Measurements from ENCODE around the gene NOP16.
A peak's percentile ranks its signal among the peaks of the same experiment; 100 is the strongest.

The NOP16 gene

DNA sequence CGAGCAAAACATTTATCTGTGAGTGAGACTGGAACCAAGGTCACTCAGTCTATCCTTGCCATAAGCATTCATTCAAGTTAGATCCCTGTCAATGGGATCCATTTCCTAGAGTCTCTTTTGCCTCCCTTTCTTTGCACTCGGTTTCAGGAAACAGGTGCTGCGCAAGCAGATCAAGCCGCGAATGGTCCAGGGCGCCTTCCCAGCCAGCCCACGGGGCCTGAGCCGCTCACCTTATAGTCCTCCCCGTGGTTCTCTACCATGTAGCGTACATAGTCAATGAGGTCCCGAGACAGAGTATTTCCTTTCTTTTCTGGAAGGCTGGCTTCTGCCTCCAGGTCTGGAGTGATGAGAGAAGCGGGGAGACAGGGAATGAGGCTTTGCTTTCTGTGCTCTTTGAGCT is 3.4 kb downstream of the NOP16 start:
- DNase-seq (ENCODE audit: low read depth): no peak

GRCh38 chr5:176384366-176384930 is 4.0 kb downstream of the NOP16 start:
- no peak for DNase-seq (ENCODE audit: low read depth)

DNA sequence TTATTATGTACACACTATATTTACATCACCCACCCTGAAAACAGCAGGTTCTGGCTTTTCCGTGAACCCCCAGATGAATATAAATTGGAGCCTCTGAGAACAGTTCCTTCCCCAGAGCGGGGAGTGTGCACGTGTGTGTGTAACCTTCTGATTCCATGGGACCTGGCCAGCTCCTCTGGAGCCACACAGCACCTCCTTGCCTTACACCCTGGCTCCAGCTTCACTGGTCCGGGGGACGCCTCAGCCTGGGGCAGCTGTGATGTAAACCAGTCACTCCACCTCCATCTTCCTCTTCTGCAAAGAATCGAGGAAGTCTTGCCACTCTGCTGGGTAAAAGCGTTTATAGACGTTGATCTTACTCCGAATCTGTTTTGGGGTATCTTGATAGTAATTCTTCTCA is 4.4 kb downstream of the NOP16 start:
- no peak for DNase-seq (ENCODE audit: low read depth)

GRCh38 chr5:176383248-176383905 is 5.0 kb downstream of the NOP16 start:
- no peak for DNase-seq (ENCODE audit: low read depth)

GRCh38 chr5:176382721-176383120 is 5.7 kb downstream of the NOP16 start:
- DNase-seq (ENCODE audit: low read depth): no peak

- no peak for DNase-seq (ENCODE audit: low read depth)
Measured at GRCh38 chr5:176381979-176382378, 6.4 kb downstream of the NOP16 start.

GRCh38 chr5:176381423-176381822 is 7.0 kb downstream of the NOP16 start:
- no peak for DNase-seq (ENCODE audit: low read depth)

DNA sequence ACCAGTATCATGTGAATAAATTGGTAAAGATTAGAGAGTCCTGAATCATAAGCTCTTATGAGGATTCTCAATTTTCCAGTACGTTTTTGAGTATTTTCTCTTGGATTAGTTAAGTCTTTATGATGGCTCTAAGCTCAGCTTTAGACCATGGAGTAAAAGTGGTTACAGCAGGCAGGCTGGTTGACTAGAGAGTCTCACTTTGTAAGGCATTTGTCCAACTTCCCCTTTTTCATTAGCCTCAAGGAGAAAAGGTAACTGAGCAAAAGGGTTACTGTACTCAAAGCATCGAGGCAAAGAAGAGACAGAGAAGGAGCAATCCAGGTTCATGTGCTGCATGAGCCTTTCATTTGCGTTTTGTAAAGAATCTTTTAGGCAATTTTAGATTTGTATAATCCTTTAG is 8.5 kb downstream of the NOP16 start:
- no peak for DNase-seq (ENCODE audit: low read depth)

DNA sequence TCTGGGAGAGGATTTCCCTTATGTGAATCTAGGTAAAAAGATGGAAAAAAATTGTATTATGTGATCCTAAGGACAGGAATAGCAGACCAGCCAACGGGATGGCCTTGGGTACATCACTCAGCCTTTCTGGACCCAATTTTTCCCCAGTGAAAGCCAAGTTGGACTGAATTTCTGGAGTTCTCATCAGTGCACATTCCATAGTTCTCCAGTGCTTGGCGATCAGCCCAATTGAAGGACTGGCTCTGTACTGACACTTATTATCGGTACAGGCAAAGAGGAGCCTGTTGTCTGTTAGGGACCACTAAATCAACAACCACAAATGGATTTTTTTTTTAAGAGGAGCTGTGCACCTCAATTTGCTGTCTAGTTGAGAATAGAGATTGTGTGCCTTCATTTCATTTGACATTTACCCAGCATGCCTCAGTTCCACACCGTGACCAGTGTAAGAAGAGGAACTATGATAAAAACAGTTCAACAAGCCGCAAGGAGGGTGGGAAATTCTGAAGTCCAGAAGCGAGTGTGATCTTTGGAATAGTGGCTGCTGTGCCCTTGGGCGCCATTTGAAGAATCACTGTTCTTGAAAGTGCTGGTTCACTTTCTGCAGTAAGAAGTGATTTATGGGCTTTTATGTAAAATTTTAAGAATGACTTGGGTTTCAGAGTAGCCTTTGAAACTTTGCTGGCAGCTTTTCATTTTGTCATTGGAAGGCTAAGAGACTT is 15.1 kb downstream of the NOP16 start:
- DNase-seq (ENCODE audit: low read depth): no peak

DNA sequence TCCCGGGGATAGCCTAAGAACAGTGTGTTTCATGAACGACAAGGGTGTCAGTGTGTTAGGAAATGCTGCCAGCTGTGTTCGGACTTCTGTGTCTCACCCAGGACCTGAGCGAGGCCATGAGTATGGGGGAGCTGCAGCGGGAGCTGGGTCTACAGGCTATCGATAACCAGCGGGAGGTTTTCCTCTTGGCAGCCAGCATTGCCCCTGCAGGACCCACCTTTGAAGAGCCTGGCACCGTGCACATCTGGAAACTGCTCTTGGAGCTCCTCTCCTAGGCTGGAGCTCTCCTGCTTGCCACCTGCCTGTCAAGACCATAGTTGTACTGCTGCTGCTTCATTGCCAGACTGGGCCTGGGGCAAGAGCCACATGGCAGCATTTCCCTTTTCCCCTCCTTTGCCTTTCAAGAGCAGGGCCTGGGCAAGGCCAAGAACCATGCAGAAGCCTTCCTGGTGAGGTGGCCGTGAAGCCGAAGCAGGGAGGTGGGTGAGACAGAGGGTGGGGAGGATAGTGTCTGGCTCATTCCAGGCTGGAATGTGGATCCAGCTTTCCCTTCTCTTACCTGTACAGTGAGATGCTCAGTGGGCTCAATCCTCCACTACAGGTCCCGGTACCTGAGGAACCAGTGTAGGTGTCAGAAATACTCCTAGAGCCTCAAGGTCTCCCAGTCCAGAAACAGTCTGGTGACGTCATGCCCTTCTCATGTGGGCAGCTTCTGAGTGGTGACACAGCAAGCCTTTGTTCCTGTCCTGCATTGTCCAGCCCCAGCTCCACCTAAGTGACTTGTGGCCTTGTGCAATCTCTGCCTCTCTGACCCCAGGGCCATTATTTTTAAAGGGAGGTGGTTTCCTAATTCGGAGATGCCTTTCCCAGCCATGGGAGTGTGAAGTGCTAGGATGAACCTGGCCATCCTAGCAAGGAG is 16.5 kb downstream of the NOP16 start:
- no peak for DNase-seq (ENCODE audit: low read depth)

- no peak for DNase-seq (ENCODE audit: low read depth)
Measured at GRCh38 chr5:176369934-176370711, 18.3 kb downstream of the NOP16 start.

- no peak for DNase-seq (ENCODE audit: low read depth)
Measured at GRCh38 chr5:176368726-176369125, 19.7 kb downstream of the NOP16 start.

- no peak for DNase-seq (ENCODE audit: low read depth)
Measured at GRCh38 chr5:176366232-176366894, 22.0 kb downstream of the NOP16 start.

GRCh38 chr5:176365351-176366231 is 22.8 kb downstream of the NOP16 start, which contains the start of gene ARL10:
ARL10 (plus strand) TSS chr5:176365487; CDS start chr5:176365564, 77 bp downstream.
- DNase-seq (ENCODE audit: low read depth): no peak

DNA sequence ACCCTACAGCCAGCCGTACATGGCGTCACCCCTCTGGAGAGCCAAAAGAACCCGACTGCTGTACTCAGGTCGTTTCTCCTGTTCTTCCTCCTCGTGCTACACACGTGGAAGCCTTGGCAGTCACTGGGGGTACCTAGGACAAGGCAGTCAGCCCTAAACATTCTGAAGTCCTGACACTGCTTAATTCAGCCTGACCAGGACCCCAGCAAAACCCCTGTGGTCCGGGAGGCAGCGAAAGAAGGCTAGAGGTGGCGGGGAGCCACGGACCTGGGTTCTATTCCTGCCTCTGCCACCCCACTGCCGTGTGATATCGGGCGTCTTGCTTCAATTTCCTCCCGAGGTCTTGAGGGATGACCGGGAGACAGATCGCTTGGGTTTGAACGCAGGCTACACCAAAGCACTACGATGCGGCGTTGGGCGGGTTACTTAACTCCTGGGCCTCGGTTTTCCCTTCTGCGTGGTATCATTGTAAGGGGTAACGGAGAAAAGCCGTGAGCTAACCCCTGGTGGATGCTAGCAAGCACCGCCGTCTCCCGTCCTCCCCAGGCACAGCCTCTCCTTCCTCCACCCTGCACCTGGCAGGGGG is 23.5 kb downstream of the NOP16 start:
- no peak for DNase-seq (ENCODE audit: low read depth)

- DNase-seq (ENCODE audit: low read depth): no peak
Measured at GRCh38 chr5:176362233-176362490, 26.2 kb downstream of the NOP16 start.

DNA sequence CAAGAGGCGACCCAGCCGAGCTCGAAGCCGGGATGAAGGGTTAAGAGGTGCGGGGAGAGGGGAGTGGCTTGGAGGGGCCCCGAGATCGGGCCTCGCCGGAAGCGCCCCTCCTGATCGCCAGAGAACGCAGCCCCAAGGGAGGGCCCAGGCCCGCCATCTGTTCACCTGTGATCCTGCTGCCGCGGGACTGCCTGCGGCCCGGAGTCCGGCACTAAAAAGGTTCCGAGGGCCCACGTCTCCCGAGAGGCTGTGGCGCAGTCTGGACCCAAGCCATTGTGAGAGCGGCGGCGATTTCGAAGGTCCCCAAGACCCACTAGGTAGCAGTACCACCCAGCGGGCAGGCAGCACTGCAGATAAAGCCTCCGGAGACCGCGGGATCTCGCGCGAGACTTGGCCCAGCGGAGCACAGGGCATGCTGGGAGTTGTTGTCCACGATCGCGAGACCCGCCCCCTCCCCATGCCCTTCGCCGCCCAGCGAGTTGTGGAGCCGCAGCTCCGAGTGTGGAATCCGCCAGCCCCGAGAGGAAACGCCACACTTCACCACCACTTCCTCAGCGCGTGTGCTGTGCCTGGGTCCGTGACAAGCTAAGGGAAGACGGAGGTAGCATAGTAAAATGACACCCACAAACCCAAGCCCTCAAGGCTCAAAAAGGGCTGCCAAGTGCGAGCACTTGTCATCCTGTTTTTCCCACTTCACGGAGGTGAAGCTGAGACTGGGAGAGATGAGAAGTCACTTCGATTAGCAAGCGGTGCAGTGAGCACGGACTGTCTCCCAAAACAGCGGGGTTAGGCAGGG is 26.8 kb downstream of the NOP16 start, which contains the start of gene KIAA1191:
Gene KIAA1191 (minus strand): TSS at position 328 of the 796 bp plus-strand sequence. CDS start 2,256 bp downstream, outside the sequence.
- peak; percentile 79 for DNase-seq (ENCODE audit: low read depth)

GRCh38 chr5:176360894-176361436 is 27.4 kb downstream of the NOP16 start:
- no peak for DNase-seq (ENCODE audit: low read depth)

- DNase-seq (ENCODE audit: low read depth): no peak
Measured at GRCh38 chr5:176359658-176360057, 28.7 kb downstream of the NOP16 start.

All from stimulated activated CD8-positive, alpha-beta memory T cell treated with anti-CD3 and anti-CD28 coated beads, Interleukin-7, amount 100 ng/mL, for 24 hours (primary cell).